HCT116 (cell line): ENCODE data around the gene P2RY12. TPM values are rescaled to one million over a fixed set of nuclear protein-coding genes. Genes with fewer than 3 reads are reported as not detected.

ENCODE experiments used
- ATAC-seq: fragments of 200-7000 bp; cut with Tn5 transposase; 2 replicates; pipeline ENCODE4 v1.9.1; 2020; ENCODE audit warnings: mild to moderate bottlenecking, moderate library complexity
- BruUV-seq: library from RNA; stranded (reverse); fragments of 400-500 nt; replicated peaks from 2 replicates; lab custom pipeline; 2021; lab: Mats Ljungman, UMichigan
- CTCF ChIA-PET: fragments of 300-600 bp; sonication (Branson Sonifier 250); formaldehyde crosslinking; loops from one replicate; lab custom pipeline; 2021; ENCODE audit warnings: antibody characterized with exemption; lab: Charles Lee
- POLR2A ChIA-PET: fragments of 300-600, 350-600 bp; sonication (Branson Sonifier 250); formaldehyde crosslinking; loops from one replicate; lab custom pipeline; 2021; ENCODE audit warnings: antibody characterized with exemption; lab: Charles Lee
- RAD21 ChIA-PET, 2 experiments: fragments of 300-600 bp; sonication (Branson Sonifier 250); formaldehyde crosslinking; loops; one replicate each; lab custom pipeline; 2023; ENCODE audit warnings: low total read pairs in 2 of 2; ENCODE audit not compliant: uncharacterized antibody in 2 of 2, unreplicated experiment in 2 of 2, low non-redundant PET in 1 of 2; lab: Charles Lee
- DNase-seq: peaks from one replicate; pipeline ENCODE4 v3.0.0-alpha.2; 2010; ENCODE audit warnings: low read depth, low spot score
- H2AFZ ChIP-seq: fragments of 200-600 bp; shearing (Covaris generic), sonication (generic); 2 replicates; pipeline ENCODE4 v1.6.1; 2017; ENCODE audit warnings: low read depth, mixed run types, mixed read lengths, antibody characterized with exemption, low read length; ENCODE audit not compliant: poor library complexity, severe bottlenecking
- H3K27ac ChIP-seq: 2 replicates; pipeline ENCODE4 v1.5.1; 2012; ENCODE audit warnings: low read depth, low read length
- H3K27me3 ChIP-seq: fragments of 200-600 bp; sonication (generic); 2 replicates; pipeline ENCODE4 v1.6.1; 2016; ENCODE audit warnings: mixed run types, low read length, mixed read lengths; ENCODE audit not compliant: insufficient read depth
- H3K36me3 ChIP-seq, 2 experiments: fragments of 200-500 bp in 1 of 2; fragments of 200-600 bp in 1 of 2; sonication (Bioruptor generic) in 1 of 2; sonication (generic) in 1 of 2; 2 replicates each; pipeline versions ENCODE4 v1.5.1 to v1.6.1; 2014 to 2016; ENCODE audit warnings: low read length in 2 of 2, inconsistent platforms in 1 of 2, mixed read lengths in 1 of 2, mixed run types in 1 of 2; ENCODE audit not compliant: insufficient read depth in 2 of 2, control insufficient read depth in 1 of 2
- H3K4me1 ChIP-seq, 2 experiments: fragments of 200-600 bp in 1 of 2; sonication (generic) in 1 of 2; 2 replicates each; pipeline versions ENCODE4 v1.5.1 to v1.6.1; 2012 to 2017; ENCODE audit warnings: low read length in 2 of 2, inconsistent platforms in 1 of 2, mild to moderate bottlenecking in 1 of 2, mixed read lengths in 1 of 2, mixed run types in 1 of 2, moderate library complexity in 1 of 2; ENCODE audit not compliant: insufficient read depth in 2 of 2, control insufficient read depth in 1 of 2
- H3K4me2 ChIP-seq: fragments of 200-600 bp; sonication (generic); 2 replicates; pipeline ENCODE4 v1.6.1; 2017; ENCODE audit warnings: mixed run types, low read length, mixed read lengths
- H3K4me3 ChIP-seq, 2 experiments: fragments of 200-600 bp in 1 of 2; sonication (generic) in 1 of 2; replicated peaks in 1 of 2; 2 replicates each; pipeline ENCODE4 v1.5.1; 2011 to 2016; ENCODE audit warnings: low read length in 2 of 2, control low read depth in 1 of 2, low read depth in 1 of 2, mild to moderate bottlenecking in 1 of 2, mixed read lengths in 1 of 2, mixed run types in 1 of 2
- H3K79me2 ChIP-seq: fragments of 200-600 bp; sonication (generic); 2 replicates; pipeline ENCODE4 v1.6.1; 2017; ENCODE audit warnings: mild to moderate bottlenecking, mixed run types, low read length, moderate library complexity, mixed read lengths; ENCODE audit not compliant: insufficient read depth
- H3K9ac ChIP-seq: fragments of 200-600 bp; sonication (generic); 2 replicates; pipeline ENCODE4 v1.6.1; 2016; ENCODE audit warnings: low read length, mixed read lengths
- H3K9me2 ChIP-seq: fragments of 200-600 bp; sonication (generic), shearing (Covaris generic); 2 replicates; pipeline ENCODE4 v1.6.1; 2017; ENCODE audit warnings: mixed run types, mild to moderate bottlenecking, moderate library complexity; ENCODE audit not compliant: insufficient read depth
- H3K9me3 ChIP-seq, 2 experiments: fragments of 200-500 bp in 1 of 2; fragments of 200-600 bp in 1 of 2; sonication (Bioruptor generic) in 1 of 2; sonication (generic) in 1 of 2; 2 replicates each; pipeline ENCODE4 v1.6.1; 2014 to 2017; ENCODE audit warnings: low read length in 2 of 2, mixed read lengths in 2 of 2, inconsistent platforms in 1 of 2, low read depth in 1 of 2, mild to moderate bottlenecking in 1 of 2, mixed run types in 1 of 2, moderate library complexity in 1 of 2; ENCODE audit not compliant: control insufficient read depth in 1 of 2, insufficient read depth in 1 of 2
- H4K20me1 ChIP-seq: fragments of 200-600 bp; sonication (generic), shearing (Covaris generic); 2 replicates; pipeline ENCODE4 v1.6.1; 2017; ENCODE audit warnings: mixed run types, mild to moderate bottlenecking, moderate library complexity; ENCODE audit not compliant: insufficient read depth
- CBX3 ChIP-seq: IDR thresholded peaks from 2 replicates; pipeline ENCODE4 v1.6.1; 2012; ENCODE audit warnings: low read depth
- ELF1 ChIP-seq: IDR thresholded peaks from 2 replicates; pipeline ENCODE4 v1.6.1; 2012; ENCODE audit warnings: low read depth, borderline replicate concordance
- FOSL1 ChIP-seq: IDR thresholded peaks from 2 replicates; pipeline ENCODE4 v1.6.1; 2012; ENCODE audit warnings: low read depth
- POLR2AphosphoS5 ChIP-seq: IDR thresholded peaks from 2 replicates; pipeline ENCODE4 v1.6.1; 2011; ENCODE audit warnings: mild to moderate bottlenecking, low read depth, low read length, moderate library complexity
- SIN3A ChIP-seq: IDR thresholded peaks from 2 replicates; pipeline ENCODE4 v1.6.1; 2012; ENCODE audit warnings: low read depth
- SP1 ChIP-seq: IDR thresholded peaks from 2 replicates; pipeline ENCODE4 v1.6.1; 2012; ENCODE audit warnings: low read depth
- SRF ChIP-seq: IDR thresholded peaks from 2 replicates; pipeline ENCODE4 v1.6.1; 2012; ENCODE audit warnings: low read depth
- TCF7L2 ChIP-seq: IDR thresholded peaks from 2 replicates; pipeline ENCODE4 v1.7.0; 2011; ENCODE audit warnings: borderline replicate concordance, inconsistent platforms; ENCODE audit not compliant: insufficient read depth, insufficient read length; ENCODE audit errors: extremely low read depth
- ZFX ChIP-seq: fragments of 450-650 bp; IDR thresholded peaks from 2 replicates; pipeline ENCODE4 v1.6.1; 2017
- ZNF274 ChIP-seq: fragments of 200-500 bp; sonication (Bioruptor generic); IDR thresholded peaks from 2 replicates; pipeline ENCODE4 v1.6.1; 2014; ENCODE audit warnings: mild to moderate bottlenecking, low read depth, low read length, inconsistent platforms
- intact Hi-C: fragments of 100-400 bp; cut with micrococcal nuclease; formaldehyde crosslinking; loops from 2 replicates; pipeline ENCODE4 v1.10.0; 2022
- total RNA-seq: library from RNA; stranded (reverse); gene quantifications from one replicate; pipeline ENCODE4 v1.2.1, GENCODE V29; 2021; ENCODE audit not compliant: unreplicated experiment
- TF ChIP-seq, protein P1 (sequence below): IDR thresholded peaks from 2 replicates; pipeline ENCODE4 v1.6.1; 2012
- TF ChIP-seq, protein P2 (sequence below): IDR thresholded peaks from 2 replicates; pipeline ENCODE4 v1.6.1; 2012
- TF ChIP-seq, protein P3 (sequence below): IDR thresholded peaks from 2 replicates; pipeline ENCODE4 v1.6.1; 2012; ENCODE audit warnings: low read depth
- TF ChIP-seq, protein P4 (sequence below): IDR thresholded peaks from 2 replicates; pipeline ENCODE4 v1.6.1; 2011; ENCODE audit warnings: mild to moderate bottlenecking, low read length, moderate library complexity; ENCODE audit not compliant: insufficient replicate concordance; ENCODE audit errors: extremely low read depth

Gene P2RY12
- total RNA-seq, 1 experiment from 2014 or later, result not detected

DNA sequence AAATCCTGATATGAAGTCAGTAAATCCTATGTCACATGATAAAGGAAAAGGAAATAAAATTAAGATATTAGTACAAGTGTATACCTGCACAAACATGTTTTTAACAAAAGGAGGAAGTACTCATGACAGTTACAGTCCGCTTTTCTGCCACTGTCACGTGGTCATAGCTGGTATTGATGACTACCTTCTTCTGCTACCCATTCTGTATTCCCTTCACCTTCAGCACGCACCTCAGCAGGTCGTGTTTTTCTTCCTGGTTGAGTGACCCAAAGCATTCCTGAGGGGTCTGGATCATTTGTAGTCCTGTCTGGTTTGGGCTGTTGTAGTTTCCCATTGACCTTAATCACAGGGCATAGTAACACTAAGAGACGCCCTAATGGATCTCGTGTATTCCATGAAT lies 35.3 kb upstream of the P2RY12 start:
- CTCF ChIA-PET, result no interaction called here
- Histone ChIP-seq H4K20me1 (no peaks in the 10 kb centered on the region), H3K36me3 (no peaks in the 10 kb centered on the region), H3K4me1 (0 out of 4 replicates have a peak, but pooled peaks cover 0 to 2% of the 10 kb centered on the region in 2 experiments), H3K27ac (no peak overlapping the region), H3K9me3 (no peaks in the 10 kb centered on the region), H2AFZ (no peak overlapping the region), H3K79me2 (no peaks in the 10 kb centered on the region), H3K4me3 (no peak overlapping the region), H3K27me3 (no peaks in the 10 kb centered on the region), H3K9me2 (no peaks in the 10 kb centered on the region), H3K9ac (no peak overlapping the region), H3K4me2 (no peak overlapping the region)
- POLR2A ChIA-PET, result no interaction called here
- ATAC-seq (no peak), DNase-seq (no peak)
- RAD21 ChIA-PET, result no interaction called here
- no TSS peak for BruUV-seq
- TF ChIP-seq, protein P1, sequence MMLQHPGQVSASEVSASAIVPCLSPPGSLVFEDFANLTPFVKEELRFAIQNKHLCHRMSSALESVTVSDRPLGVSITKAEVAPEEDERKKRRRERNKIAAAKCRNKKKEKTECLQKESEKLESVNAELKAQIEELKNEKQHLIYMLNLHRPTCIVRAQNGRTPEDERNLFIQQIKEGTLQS, result no peak
- no peak for TF ChIP-seq CBX3
- TF ChIP-seq POLR2AphosphoS5, result no peak
- TF ChIP-seq TCF7L2, result no peak
- TF ChIP-seq ZNF274, result no peak
- no peak for TF ChIP-seq SIN3A
- TF ChIP-seq, protein P2, sequence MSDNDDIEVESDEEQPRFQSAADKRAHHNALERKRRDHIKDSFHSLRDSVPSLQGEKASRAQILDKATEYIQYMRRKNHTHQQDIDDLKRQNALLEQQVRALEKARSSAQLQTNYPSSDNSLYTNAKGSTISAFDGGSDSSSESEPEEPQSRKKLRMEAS, result no peak
- TF ChIP-seq, protein P3, sequence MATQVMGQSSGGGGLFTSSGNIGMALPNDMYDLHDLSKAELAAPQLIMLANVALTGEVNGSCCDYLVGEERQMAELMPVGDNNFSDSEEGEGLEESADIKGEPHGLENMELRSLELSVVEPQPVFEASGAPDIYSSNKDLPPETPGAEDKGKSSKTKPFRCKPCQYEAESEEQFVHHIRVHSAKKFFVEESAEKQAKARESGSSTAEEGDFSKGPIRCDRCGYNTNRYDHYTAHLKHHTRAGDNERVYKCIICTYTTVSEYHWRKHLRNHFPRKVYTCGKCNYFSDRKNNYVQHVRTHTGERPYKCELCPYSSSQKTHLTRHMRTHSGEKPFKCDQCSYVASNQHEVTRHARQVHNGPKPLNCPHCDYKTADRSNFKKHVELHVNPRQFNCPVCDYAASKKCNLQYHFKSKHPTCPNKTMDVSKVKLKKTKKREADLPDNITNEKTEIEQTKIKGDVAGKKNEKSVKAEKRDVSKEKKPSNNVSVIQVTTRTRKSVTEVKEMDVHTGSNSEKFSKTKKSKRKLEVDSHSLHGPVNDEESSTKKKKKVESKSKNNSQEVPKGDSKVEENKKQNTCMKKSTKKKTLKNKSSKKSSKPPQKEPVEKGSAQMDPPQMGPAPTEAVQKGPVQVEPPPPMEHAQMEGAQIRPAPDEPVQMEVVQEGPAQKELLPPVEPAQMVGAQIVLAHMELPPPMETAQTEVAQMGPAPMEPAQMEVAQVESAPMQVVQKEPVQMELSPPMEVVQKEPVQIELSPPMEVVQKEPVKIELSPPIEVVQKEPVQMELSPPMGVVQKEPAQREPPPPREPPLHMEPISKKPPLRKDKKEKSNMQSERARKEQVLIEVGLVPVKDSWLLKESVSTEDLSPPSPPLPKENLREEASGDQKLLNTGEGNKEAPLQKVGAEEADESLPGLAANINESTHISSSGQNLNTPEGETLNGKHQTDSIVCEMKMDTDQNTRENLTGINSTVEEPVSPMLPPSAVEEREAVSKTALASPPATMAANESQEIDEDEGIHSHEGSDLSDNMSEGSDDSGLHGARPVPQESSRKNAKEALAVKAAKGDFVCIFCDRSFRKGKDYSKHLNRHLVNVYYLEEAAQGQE, result no peak
- no peak for TF ChIP-seq ZFX
- no peak for TF ChIP-seq SRF
- TF ChIP-seq, protein P4, sequence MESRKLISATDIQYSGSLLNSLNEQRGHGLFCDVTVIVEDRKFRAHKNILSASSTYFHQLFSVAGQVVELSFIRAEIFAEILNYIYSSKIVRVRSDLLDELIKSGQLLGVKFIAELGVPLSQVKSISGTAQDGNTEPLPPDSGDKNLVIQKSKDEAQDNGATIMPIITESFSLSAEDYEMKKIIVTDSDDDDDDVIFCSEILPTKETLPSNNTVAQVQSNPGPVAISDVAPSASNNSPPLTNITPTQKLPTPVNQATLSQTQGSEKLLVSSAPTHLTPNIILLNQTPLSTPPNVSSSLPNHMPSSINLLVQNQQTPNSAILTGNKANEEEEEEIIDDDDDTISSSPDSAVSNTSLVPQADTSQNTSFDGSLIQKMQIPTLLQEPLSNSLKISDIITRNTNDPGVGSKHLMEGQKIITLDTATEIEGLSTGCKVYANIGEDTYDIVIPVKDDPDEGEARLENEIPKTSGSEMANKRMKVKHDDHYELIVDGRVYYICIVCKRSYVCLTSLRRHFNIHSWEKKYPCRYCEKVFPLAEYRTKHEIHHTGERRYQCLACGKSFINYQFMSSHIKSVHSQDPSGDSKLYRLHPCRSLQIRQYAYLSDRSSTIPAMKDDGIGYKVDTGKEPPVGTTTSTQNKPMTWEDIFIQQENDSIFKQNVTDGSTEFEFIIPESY, result no peak
- TF ChIP-seq FOSL1, result no peak
- TF ChIP-seq ELF1, result no peak
- TF ChIP-seq SP1, result no peak
- intact Hi-C loops, result no loop called here
